Stimulated activated CD8-positive, alpha-beta memory T cell treated with anti-CD3 and anti-CD28 coated beads, Interleukin-12 subunit alpha, Interleukin-12 subunit beta, amount 100 ng/mL, for 4 hours (primary cell): ENCODE results near the gene ZNF25.
"Not testable (repeated sequence)": the region's sequence is repeated elsewhere in the genome, so short reads cannot be mapped to it uniquely, and the experiment has no call there.

Source experiments
- DNase-seq: peaks from one replicate; pipeline ENCODE4 v3.0.0-alpha.2; 2020; ENCODE audit warnings: low read depth

Gene ZNF25

DNA sequence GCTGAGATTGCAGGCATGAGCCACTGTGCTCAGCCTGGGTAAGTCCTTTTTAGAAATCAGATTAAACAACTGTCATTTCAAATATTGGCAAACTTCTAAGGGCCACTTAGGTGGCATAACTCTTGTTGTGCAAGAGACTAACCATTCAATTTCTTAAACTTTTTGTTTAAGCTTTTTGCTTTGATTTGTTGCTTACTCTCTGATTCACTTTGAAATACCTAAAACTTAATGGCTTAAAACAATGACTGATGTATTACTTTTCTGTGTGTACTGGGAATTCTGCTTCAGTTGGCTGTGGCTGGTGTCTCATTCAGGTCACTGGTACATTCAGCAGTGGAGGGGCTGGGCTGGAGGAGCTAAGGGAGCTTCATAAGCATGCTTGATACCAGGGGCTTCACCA is 28.9 kb downstream of the ZNF25 start:
- DNase-seq = no peak

DNA sequence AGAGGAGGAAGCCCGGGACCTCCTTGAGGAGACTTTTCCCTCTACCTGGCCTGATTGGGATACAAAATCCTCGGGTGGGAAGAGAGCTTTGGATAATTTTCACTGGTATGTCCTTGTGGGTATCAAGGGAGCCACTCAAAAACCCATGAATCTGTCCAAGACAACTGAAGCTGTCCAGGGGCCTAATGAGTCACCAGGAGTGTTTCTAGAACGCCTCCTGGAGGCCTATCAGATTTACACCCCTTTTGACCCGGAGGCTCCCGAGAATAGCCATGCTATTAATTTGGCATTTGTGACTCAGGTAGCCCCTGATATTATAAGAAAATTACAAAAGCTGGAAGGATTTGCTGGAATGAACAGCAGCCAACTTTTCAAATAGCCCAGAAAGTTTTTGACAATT is 38.6 kb downstream of the ZNF25 start:
- DNase-seq = no peak

DNA sequence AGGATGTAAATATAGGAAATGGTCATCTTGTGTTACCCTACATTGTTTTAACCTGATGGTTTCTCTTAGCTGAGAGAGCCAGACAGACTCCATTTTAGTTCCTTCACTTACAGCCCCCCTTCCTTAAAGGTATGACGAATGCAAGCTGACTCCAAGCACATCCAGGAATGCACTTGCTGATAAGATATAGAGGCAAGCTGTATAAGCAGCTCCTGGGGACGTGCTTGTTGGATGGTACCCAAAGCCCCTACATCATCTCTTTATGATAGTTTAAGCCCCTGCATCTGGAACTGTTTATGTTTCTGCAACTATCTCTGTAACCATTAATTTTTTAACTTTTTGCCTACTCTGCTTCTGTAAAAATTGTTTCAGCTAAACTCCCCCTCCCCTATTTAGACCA is 41.7 kb downstream of the ZNF25 start:
- DNase-seq = no peak

DNA sequence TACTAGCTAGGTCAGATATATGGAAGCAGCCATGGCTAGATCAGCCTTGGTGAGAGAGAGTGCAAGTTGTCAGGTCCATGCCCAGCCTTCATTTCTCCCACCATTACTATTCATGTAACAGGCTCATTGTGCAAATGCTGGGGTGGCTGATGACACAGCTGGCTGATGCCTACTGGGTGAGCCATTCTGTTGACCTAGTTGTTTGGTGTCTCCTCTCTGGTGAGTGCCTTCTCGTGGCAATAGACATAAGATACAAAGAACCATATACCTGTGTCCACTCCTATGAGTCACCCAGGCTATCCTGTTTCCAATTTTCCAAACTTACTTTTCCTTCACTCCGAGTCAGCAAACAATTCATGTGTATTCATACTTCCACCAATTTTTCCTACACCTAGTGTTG is 46.0 kb downstream of the ZNF25 start:
- no peak for DNase-seq

- not testable (repeated sequence) for DNase-seq
Measured at GRCh38 chr10:37908165-37908564, 68.3 kb downstream of the ZNF25 start.

DNA sequence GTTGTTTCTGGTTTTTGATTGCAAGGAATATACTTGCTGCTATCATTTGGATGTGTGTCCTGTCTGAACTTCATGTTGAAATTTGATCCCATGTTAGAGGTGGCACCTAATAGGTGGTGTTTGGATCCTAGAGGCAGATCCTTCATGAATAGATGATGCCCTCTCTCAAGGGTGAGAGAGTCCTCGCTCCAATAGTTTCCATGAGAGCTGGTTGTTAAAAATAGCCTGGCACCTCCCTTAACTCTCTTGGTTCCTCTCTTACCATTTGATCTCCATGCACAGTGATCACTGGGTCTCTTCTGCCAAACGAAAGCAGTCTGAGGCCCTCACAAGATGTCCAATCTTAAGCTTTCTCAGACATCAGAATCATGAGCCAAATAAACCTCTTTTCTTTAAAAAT is 70.1 kb downstream of the ZNF25 start:
- DNase-seq = no peak
